ENCODE results near the gene IMMP2L. TPM values are rescaled to one million over a fixed set of nuclear protein-coding genes. Genes with fewer than 3 reads are reported as not detected.
"Not testable (repeated sequence)": the region's sequence is repeated elsewhere in the genome, so short reads cannot be mapped to it uniquely, and the experiment has no call there.

IMMP2L gene
- total RNA-seq, 2 donors from 2014 or later, result 13.1 to 22.7 TPM

GRCh38 chr7:111510062-111510461 is 52.2 kb downstream of the IMMP2L start:
- H3K9me3 ChIP-seq, result no peaks in the 10 kb centered on the region
- TF ChIP-seq, protein P1, sequence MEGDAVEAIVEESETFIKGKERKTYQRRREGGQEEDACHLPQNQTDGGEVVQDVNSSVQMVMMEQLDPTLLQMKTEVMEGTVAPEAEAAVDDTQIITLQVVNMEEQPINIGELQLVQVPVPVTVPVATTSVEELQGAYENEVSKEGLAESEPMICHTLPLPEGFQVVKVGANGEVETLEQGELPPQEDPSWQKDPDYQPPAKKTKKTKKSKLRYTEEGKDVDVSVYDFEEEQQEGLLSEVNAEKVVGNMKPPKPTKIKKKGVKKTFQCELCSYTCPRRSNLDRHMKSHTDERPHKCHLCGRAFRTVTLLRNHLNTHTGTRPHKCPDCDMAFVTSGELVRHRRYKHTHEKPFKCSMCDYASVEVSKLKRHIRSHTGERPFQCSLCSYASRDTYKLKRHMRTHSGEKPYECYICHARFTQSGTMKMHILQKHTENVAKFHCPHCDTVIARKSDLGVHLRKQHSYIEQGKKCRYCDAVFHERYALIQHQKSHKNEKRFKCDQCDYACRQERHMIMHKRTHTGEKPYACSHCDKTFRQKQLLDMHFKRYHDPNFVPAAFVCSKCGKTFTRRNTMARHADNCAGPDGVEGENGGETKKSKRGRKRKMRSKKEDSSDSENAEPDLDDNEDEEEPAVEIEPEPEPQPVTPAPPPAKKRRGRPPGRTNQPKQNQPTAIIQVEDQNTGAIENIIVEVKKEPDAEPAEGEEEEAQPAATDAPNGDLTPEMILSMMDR (IDR thresholded peaks at IDR 0.05), result no peak
- H3K4me1 ChIP-seq (ENCODE audit: control insufficient read depth in 1 of 2, low read depth in 2 of 2), result no peaks in the 10 kb centered on the region
- no peaks in the 10 kb centered on the region for H3K27me3 ChIP-seq (replicated peaks; ENCODE audit: insufficient read depth)
- ATAC-seq (ENCODE audit: insufficient number of reproducible peaks, low FRiP score, low read depth) (no peak), DNase-seq (ENCODE audit: low spot score) (no peak)
- no peak overlapping the region for H3K4me3 ChIP-seq
- no peaks in the 10 kb centered on the region for H3K36me3 ChIP-seq
- H3K27ac ChIP-seq, result no peak overlapping the region

DNA sequence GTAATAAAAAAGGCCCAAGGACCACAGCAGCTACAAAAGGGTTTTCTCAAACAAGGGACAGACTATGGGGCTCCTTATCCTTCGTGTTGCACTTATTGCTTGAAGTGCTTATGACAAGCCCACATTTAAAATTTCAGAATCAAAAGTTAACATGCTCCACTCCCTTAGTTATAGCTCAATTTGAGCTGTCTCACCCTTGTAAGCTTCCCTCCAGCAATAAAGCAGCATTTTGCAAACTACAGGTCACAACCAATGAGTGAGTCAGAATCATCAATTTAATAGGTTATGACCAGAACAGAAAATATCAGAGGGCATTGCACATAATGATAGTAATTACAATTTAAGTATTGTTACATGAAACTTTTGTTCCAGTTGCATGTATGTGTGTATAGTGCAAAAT is 53.0 kb downstream of the IMMP2L start:
- TF ChIP-seq, protein P1 (IDR thresholded peaks at IDR 0.05), result no peak
- Histone ChIP-seq H3K36me3 (no peaks in the 10 kb centered on the region), H3K4me1 (ENCODE audit: control insufficient read depth in 1 of 2, low read depth in 2 of 2) (no peaks in the 10 kb centered on the region), H3K4me3 (no peak overlapping the region), H3K9me3 (no peaks in the 10 kb centered on the region), H3K27me3 (replicated peaks; ENCODE audit: insufficient read depth) (no peaks in the 10 kb centered on the region), H3K27ac (no peak overlapping the region)
- no peak for ATAC-seq (ENCODE audit: insufficient number of reproducible peaks, low FRiP score, low read depth)
- no peak for DNase-seq (ENCODE audit: low spot score)

GRCh38 chr7:111508387-111508786 is 53.9 kb downstream of the IMMP2L start:
- TF ChIP-seq, protein P1 (IDR thresholded peaks at IDR 0.05), result no peak
- H3K27me3 ChIP-seq (replicated peaks; ENCODE audit: insufficient read depth), result no peaks in the 10 kb centered on the region
- H3K36me3 ChIP-seq, result no peaks in the 10 kb centered on the region
- H3K9me3 ChIP-seq, result no peaks in the 10 kb centered on the region
- DNase-seq (ENCODE audit: low spot score), result no peak
- no peak overlapping the region for H3K27ac ChIP-seq
- no peak for ATAC-seq (ENCODE audit: insufficient number of reproducible peaks, low FRiP score, low read depth)
- H3K4me1 ChIP-seq (ENCODE audit: control insufficient read depth in 1 of 2, low read depth in 2 of 2), result no peaks in the 10 kb centered on the region
- H3K4me3 ChIP-seq, result no peak overlapping the region

DNA sequence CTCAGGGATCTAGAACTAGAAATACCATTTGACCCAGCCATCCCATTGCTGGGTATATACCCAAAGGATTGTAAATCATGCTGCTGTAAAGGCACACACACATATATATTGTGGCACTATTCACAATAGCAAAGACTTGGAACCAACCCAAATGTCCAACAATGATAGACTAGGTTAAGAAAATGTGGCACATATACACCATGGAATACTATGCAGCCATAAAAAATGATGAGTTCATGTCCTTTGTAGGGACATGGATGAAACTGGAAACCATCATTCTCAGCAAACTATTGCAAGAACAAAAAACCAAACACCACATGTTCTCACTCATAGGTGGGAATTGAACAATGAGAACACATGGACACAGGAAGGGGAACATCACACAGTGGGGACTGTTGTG is 56.9 kb downstream of the IMMP2L start:
- not testable (repeated sequence) for H3K27me3 ChIP-seq (replicated peaks; ENCODE audit: insufficient read depth); ATAC-seq (ENCODE audit: insufficient number of reproducible peaks, low FRiP score, low read depth); H3K27ac ChIP-seq; H3K9me3 ChIP-seq; H3K4me1 ChIP-seq (ENCODE audit: control insufficient read depth in 1 of 2, low read depth in 2 of 2); H3K36me3 ChIP-seq; H3K4me3 ChIP-seq; DNase-seq (ENCODE audit: low spot score)

DNA sequence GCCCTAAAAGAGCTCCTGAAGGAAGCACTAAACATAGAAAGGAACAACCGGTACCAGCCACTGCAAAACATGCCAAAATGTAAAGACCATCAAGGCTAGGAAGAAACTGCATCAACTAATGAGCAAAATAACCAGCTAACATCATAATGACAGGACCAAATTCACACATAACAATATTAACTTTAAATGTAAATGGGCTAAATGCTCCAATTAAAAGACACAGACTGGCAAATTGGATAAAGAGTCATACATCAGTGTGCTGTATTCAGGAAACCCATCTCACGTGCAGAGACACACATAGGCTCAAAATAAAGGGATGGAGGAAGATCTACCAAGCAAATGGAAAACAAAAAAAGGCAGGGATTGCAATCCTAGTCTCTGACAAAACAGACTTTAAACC is 60.5 kb downstream of the IMMP2L start:
- H3K4me3 ChIP-seq; ATAC-seq (ENCODE audit: insufficient number of reproducible peaks, low FRiP score, low read depth); DNase-seq (ENCODE audit: low spot score); H3K27me3 ChIP-seq (replicated peaks; ENCODE audit: insufficient read depth); H3K27ac ChIP-seq; H3K4me1 ChIP-seq (ENCODE audit: control insufficient read depth in 1 of 2, low read depth in 2 of 2); H3K9me3 ChIP-seq; H3K36me3 ChIP-seq: not testable (repeated sequence)

GRCh38 chr7:111499027-111499426 is 63.3 kb downstream of the IMMP2L start:
- H3K27me3 ChIP-seq (replicated peaks; ENCODE audit: insufficient read depth), result no peaks in the 10 kb centered on the region
- ATAC-seq (ENCODE audit: insufficient number of reproducible peaks, low FRiP score, low read depth) (no peak), DNase-seq (ENCODE audit: low spot score) (no peak)
- H3K36me3 ChIP-seq, result no peaks in the 10 kb centered on the region
- H3K4me3 ChIP-seq, result no peak overlapping the region
- H3K4me1 ChIP-seq (ENCODE audit: control insufficient read depth in 1 of 2, low read depth in 2 of 2), result no peaks in the 10 kb centered on the region
- TF ChIP-seq, protein P1 (IDR thresholded peaks at IDR 0.05), result no peak
- H3K9me3 ChIP-seq, result peaks cover 4% of the 10 kb centered on the region
- H3K27ac ChIP-seq, result no peak overlapping the region

All from thoracic aorta (tissue), 2 donors.